Endothelial cell (in vitro differentiated cells): Measurements from ENCODE around the gene SH2D7. TPM values are rescaled to one million over a fixed set of nuclear protein-coding genes. Genes with fewer than 3 reads are reported as not detected.

Source experiments
- DNase-seq: peaks from one replicate; pipeline ENCODE4 v3.0.0; 2021; ENCODE audit warnings: low spot score
- H3K27ac Mint-ChIP-seq: one replicate; pipeline ENCODE4 v1.8.0; 2021; ENCODE audit warnings: mixed read lengths, inconsistent platforms; ENCODE audit not compliant: unreplicated experiment
- H3K27me3 Mint-ChIP-seq: one replicate; pipeline ENCODE4 v1.8.0; 2021; ENCODE audit warnings: mild to moderate bottlenecking, moderate library complexity, mixed read lengths, inconsistent platforms; ENCODE audit not compliant: unreplicated experiment
- H3K36me3 Mint-ChIP-seq: one replicate; pipeline ENCODE4 v1.8.0; 2021; ENCODE audit warnings: mild to moderate bottlenecking, low read depth, mixed read lengths, inconsistent platforms; ENCODE audit not compliant: unreplicated experiment
- H3K4me1 Mint-ChIP-seq: one replicate; pipeline ENCODE4 v1.8.0; 2021; ENCODE audit warnings: mild to moderate bottlenecking, mixed read lengths, inconsistent platforms; ENCODE audit not compliant: unreplicated experiment
- H3K4me3 Mint-ChIP-seq: one replicate; pipeline ENCODE4 v1.8.0; 2021; ENCODE audit warnings: mild to moderate bottlenecking, mixed read lengths, inconsistent platforms; ENCODE audit not compliant: unreplicated experiment
- H3K9me3 Mint-ChIP-seq: one replicate; pipeline ENCODE4 v1.8.0; 2021; ENCODE audit warnings: mixed read lengths, inconsistent platforms; ENCODE audit not compliant: unreplicated experiment
- long read RNA-seq: library from polyadenylated mRNA; unstranded; transcript quantifications from one replicate; pipeline ENCODE4 v2.0.0, GENCODE V29; 2020; ENCODE audit not compliant: unreplicated experiment
- total RNA-seq: library from RNA; stranded (reverse); fragmentation: NEBNext Ultra II Directional; extraction: Animal tissue kit (Norgen Biotek cat#: 25700); gene quantifications from one replicate; pipeline ENCODE4 v1.2.1, GENCODE V29; 2021; ENCODE audit not compliant: unreplicated experiment
- TF ChIP-seq, protein P1 (sequence below): fragments of 200-600 bp; sonication (generic); IDR thresholded peaks from one replicate; pipeline ENCODE4 v1.5.0; 2021; ENCODE audit warnings: antibody characterized with exemption; ENCODE audit not compliant: unreplicated experiment

Gene SH2D7
- total RNA-seq, result not detected
- long read RNA-seq, result 0 reads

DNA sequence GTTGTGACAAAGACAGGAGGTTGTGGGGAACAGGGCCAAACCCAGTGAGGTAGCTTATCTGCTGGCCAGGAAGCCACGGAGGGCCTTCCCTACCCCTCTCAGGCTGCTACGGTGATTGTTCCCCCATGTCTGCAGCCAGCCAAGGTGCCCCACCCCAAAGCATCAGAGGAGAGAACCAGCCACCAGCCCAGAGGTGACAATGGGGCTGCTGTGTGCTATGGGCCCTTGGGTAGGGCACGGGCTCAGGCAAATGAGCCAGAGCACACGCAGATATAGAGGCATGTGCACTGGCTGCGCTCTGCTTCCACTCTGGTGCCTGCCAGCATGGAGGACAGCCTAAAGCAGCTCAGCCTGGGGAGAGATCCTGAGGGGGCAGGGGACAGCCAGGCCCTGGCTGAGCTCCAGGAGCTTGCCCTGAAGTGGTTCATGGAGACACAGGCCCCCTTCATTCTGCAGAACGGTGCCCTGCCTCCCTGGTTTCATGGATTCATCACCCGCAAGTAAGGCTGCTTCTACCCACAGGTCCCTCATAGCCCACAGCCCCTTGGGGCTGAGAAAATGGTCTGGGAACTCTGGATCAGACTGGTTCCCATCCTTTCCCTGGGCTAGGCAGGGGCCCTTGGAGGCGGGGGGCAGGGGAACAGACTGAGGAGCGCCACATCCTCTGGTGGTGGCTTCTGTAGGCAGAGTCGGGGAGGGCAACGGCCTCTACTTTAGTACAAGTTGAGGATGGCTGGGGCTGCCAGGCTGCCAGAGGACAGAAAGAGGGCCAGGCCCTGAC is at the start of gene SH2D7:
Gene SH2D7, plus strand, starts transcription at position 301 of the 781 bp plus-strand sequence. Its CDS starts 24 bp downstream, at position 325.
- no peak within 1 kb of the TSS for H3K4me3 Mint-ChIP-seq
- no peaks in the 10 kb centered on the region for H3K9me3 Mint-ChIP-seq
- no peak within 1 kb of the TSS for H3K27ac Mint-ChIP-seq
- H3K36me3 Mint-ChIP-seq, result peaks cover 4% of the 10 kb centered on the region
- H3K4me1 Mint-ChIP-seq, result no peaks in the 10 kb centered on the region
- DNase-seq, result no peak
- H3K27me3 Mint-ChIP-seq, result peaks cover 1% of the 10 kb centered on the region
- TF ChIP-seq, protein P1, sequence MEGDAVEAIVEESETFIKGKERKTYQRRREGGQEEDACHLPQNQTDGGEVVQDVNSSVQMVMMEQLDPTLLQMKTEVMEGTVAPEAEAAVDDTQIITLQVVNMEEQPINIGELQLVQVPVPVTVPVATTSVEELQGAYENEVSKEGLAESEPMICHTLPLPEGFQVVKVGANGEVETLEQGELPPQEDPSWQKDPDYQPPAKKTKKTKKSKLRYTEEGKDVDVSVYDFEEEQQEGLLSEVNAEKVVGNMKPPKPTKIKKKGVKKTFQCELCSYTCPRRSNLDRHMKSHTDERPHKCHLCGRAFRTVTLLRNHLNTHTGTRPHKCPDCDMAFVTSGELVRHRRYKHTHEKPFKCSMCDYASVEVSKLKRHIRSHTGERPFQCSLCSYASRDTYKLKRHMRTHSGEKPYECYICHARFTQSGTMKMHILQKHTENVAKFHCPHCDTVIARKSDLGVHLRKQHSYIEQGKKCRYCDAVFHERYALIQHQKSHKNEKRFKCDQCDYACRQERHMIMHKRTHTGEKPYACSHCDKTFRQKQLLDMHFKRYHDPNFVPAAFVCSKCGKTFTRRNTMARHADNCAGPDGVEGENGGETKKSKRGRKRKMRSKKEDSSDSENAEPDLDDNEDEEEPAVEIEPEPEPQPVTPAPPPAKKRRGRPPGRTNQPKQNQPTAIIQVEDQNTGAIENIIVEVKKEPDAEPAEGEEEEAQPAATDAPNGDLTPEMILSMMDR, result no peak

DNA sequence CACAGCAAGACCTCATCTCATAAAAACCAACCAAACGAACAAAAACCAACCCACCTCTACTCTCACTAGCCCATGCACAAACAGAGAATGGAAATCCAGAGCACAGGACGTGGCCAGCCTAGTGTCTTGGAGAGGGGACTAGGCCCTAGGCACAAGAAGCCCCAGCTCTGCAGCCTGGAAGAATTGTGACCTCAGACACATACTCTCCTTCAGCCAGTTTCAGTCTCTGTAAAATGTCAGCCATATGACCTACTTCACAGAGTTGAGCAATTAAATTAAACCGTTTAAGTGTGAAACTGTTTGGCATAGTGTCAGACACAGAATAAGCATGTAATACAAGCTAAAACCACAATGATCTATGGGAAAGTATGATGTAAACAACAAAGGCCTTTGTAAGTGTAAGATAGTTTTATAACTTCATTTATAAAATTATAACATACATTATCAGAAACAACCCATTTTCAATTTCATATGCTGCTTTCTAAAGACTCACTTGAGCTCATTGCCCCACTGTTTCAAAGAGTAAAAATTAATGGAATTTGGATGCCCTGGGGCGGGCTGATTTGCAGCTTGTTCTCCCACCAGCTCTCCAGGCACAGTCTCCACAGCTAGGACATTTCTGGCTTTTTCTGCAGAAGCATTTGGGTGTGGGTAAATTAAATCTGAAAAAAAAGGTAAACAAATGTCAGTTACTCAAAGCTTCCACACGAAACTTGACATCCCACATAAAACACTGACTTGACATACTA is 47.8 kb upstream of the SH2D7 start:
- TF ChIP-seq, protein P1, result no peak
- Mint-ChIP-seq H3K4me1 (peaks cover 28% of the 10 kb centered on the region), H3K27me3 (peaks cover 3% of the 10 kb centered on the region), H3K4me3 (no peak overlapping the region), H3K27ac (no peak overlapping the region), H3K9me3 (no peaks in the 10 kb centered on the region), H3K36me3 (peaks cover 5% of the 10 kb centered on the region)
- DNase-seq, result no peak

GRCh38 chr15:78045189-78045588 is 47.2 kb upstream of the SH2D7 start:
- Mint-ChIP-seq H3K27me3 (peaks cover 1% of the 10 kb centered on the region), H3K4me3 (no peak overlapping the region), H3K4me1 (peaks cover 32% of the 10 kb centered on the region), H3K9me3 (no peaks in the 10 kb centered on the region), H3K36me3 (no peaks in the 10 kb centered on the region), H3K27ac (no peak overlapping the region)
- no peak for DNase-seq
- TF ChIP-seq, protein P1, result no peak

- no peak for DNase-seq
- H3K4me3 Mint-ChIP-seq, result no peak overlapping the region
- TF ChIP-seq, protein P1, result no peak
- no peaks in the 10 kb centered on the region for H3K27me3 Mint-ChIP-seq
- no peaks in the 10 kb centered on the region for H3K9me3 Mint-ChIP-seq
- peaks cover 43% of the 10 kb centered on the region for H3K4me1 Mint-ChIP-seq
- H3K27ac Mint-ChIP-seq, result no peak overlapping the region
- H3K36me3 Mint-ChIP-seq, result no peaks in the 10 kb centered on the region
These were observed 45.5 kb upstream of the SH2D7 start for GRCh38 chr15:78046796-78047341.
